Esophagus (tissue), 2 donors: ENCODE results near the gene RALGAPA1. TPM values are rescaled to one million over a fixed set of nuclear protein-coding genes. Genes with fewer than 3 reads are reported as not detected.
"Not testable (repeated sequence)": the region's sequence is repeated elsewhere in the genome, so short reads cannot be mapped to it uniquely, and the experiment has no call there.

Experiments
- H3K27ac ChIP-seq, 2 donors: one replicate each; pipeline ENCODE4 v1.5.1; 2013; ENCODE audit warnings: low read depth in 2 of 2, mild to moderate bottlenecking in 2 of 2, inconsistent platforms in 1 of 2, low read length in 1 of 2, moderate library complexity in 1 of 2
- H3K27me3 ChIP-seq, 2 donors: one replicate each; pipeline ENCODE4 v1.6.1; 2013; ENCODE audit warnings: low read length in 2 of 2, control low read depth in 1 of 2, mild to moderate bottlenecking in 1 of 2; ENCODE audit not compliant: insufficient read depth in 2 of 2, control insufficient read depth in 1 of 2
- H3K36me3 ChIP-seq, 2 donors: one replicate each; pipeline ENCODE4 v1.6.1; 2013; ENCODE audit warnings: low read length in 1 of 2; ENCODE audit not compliant: control insufficient read depth in 2 of 2, insufficient read depth in 2 of 2
- H3K4me1 ChIP-seq, 2 donors: one replicate each; pipeline ENCODE4 v1.6.1; 2013; ENCODE audit warnings: low read length in 1 of 2; ENCODE audit not compliant: control insufficient read depth in 2 of 2, insufficient read depth in 2 of 2
- H3K4me3 ChIP-seq, 2 donors: one replicate each; pipeline ENCODE4 v1.5.1; 2013; ENCODE audit warnings: low read length in 2 of 2, mild to moderate bottlenecking in 2 of 2, low read depth in 1 of 2, moderate library complexity in 1 of 2
- H3K9me3 ChIP-seq, 2 donors: one replicate each; pipeline ENCODE4 v1.6.1; 2013; ENCODE audit warnings: mild to moderate bottlenecking in 2 of 2, low read depth in 1 of 2, low read length in 1 of 2, moderate library complexity in 1 of 2; ENCODE audit not compliant: control insufficient read depth in 2 of 2, insufficient read depth in 1 of 2
- WGBS, 2 donors: extraction: QIAGEN DNeasy Blood & Tissue Kit; methylation state at CpG; one replicate each; pipeline ENCODE4 v1.1.7; 2013; 5-methylcytosine and 5-hydroxymethylcytosine counted together
- polyA plus RNA-seq, 2 donors: library from polyadenylated mRNA; stranded (reverse); fragments of 200-250 nt; gene quantifications; one replicate each; pipeline ENCODE4 v1.2.3, GENCODE V29; 2013
- donor health status: healthy with polysubstance abuse.
- donor health status: Bipolar disorder and iron deficiency.

Gene RALGAPA1
- polyA plus RNA-seq, 2 donors: 10.5 to 20.3 TPM

DNA sequence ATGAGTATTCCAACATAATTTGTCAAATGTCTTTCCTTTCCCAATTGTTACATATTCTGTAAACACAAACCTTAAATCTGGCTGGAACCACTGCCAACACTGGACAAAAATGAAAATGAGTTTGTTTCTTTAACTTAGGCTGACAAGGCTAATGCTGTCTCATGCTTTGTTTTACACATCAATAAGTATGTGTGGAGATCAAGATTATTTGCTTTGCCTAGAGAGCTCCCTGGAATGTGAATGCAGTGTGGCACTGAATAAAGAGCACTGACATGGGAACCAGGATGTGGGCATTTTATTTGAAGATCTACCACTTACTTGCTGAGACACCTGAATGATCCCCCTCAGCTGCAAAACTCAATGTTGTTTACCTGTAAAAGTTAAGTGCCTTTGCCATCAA, 61.7 kb downstream of the RALGAPA1 start:
- Histone ChIP-seq H3K27me3 (no peaks in the 10 kb centered on the region), H3K4me1 (no peaks in the 10 kb centered on the region), H3K4me3 (no peak overlapping the region), H3K27ac (no peak overlapping the region), H3K9me3 (no peaks in the 10 kb centered on the region), H3K36me3 (peaks cover 0 to 3% of the 10 kb centered on the region in 2 donors)

DNA sequence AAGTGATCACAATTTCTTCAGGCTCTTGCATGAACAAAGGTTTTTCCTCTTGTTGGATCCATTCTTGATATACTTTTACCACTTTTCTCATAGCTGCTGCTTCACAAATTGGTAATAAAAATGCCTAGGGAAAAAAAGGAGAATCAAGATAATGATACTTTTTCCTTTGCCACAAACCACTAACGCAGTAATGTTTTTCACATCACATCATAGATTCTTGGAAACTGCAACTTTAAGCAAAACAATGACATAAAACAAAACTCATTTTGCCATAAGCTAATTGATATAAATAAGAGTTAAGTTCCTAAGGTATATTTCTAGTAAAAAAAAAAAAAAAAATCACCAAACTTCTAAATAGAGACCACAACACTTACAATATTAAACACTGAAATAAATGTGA, 66.7 kb downstream of the RALGAPA1 start:
- H3K36me3 ChIP-seq: peaks cover 0 to 2% of the 10 kb centered on the region in 2 donors
- WGBS, 2 donors: 90 to 91% methylated on average over 1 of the region's 1 CpG
- H3K4me3 ChIP-seq: no peak overlapping the region
- H3K27ac ChIP-seq: no peak overlapping the region
- H3K4me1 ChIP-seq: no peaks in the 10 kb centered on the region
- H3K27me3 ChIP-seq: no peaks in the 10 kb centered on the region
- H3K9me3 ChIP-seq: no peaks in the 10 kb centered on the region

DNA sequence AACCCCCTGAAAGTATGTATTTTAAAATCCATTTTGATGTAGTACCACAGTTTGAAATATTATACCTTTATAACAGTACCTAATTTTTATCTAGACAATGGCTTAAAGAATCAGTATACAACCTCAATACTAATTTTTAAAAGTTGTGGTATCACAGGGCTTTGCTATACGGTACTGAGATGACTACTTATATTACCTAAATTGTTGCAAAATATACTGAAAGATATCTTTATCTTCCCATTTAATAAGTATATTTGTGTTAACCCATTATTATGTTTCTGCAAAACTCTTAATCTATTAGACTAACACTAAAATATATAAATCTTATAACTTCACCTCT, 67.1 kb downstream of the RALGAPA1 start:
- 87 to 88% methylated on average over 1 of the region's 1 CpG for WGBS, 2 donors
- H3K27me3 ChIP-seq: no peaks in the 10 kb centered on the region
- H3K36me3 ChIP-seq: no peaks in the 10 kb centered on the region

DNA sequence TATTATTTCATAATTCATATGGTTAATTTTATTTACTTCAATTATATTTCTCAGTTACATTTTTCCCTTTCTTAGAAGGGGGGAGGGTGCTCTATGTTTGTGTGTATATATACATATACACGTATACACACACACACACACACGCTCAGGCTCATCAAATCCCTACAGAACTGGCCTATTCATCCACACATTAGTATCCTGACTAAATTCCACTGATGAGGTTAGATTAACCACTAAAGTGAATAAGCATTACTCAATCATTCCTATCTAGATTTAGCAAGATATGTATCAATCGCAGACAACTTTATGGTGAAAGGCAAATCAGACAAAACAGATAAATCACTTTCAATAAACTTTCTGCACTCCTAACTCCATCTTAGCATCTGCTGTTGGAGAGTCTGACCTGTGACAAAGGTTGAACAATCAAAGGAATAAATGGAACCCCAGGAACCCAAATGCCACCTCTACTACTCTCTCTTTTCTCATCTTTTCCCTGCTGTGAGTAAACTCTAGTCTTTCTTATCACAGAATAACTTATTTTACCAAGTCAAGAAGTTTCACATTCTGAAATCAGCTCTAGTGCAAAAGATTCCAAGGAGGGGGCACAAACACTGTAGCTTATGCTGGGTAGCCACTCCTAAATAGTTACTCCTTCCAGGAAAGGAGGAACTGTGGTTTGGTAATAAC, 67.6 kb downstream of the RALGAPA1 start:
- Histone ChIP-seq H3K27ac (no peak overlapping the region), H3K4me1 (no peaks in the 10 kb centered on the region), H3K27me3 (no peaks in the 10 kb centered on the region), H3K4me3 (no peak overlapping the region), H3K9me3 (no peaks in the 10 kb centered on the region), H3K36me3 (no peaks in the 10 kb centered on the region)
- 93 to 95% methylated on average over 3 of the region's 3 CpGs for WGBS, 2 donors

More for the DNA sequence above, 67.1 kb downstream of the RALGAPA1 start:
- H3K9me3 ChIP-seq: no peaks in the 10 kb centered on the region
- no peak overlapping the region for H3K4me3 ChIP-seq
- no peak overlapping the region for H3K27ac ChIP-seq
- no peaks in the 10 kb centered on the region for H3K4me1 ChIP-seq

DNA sequence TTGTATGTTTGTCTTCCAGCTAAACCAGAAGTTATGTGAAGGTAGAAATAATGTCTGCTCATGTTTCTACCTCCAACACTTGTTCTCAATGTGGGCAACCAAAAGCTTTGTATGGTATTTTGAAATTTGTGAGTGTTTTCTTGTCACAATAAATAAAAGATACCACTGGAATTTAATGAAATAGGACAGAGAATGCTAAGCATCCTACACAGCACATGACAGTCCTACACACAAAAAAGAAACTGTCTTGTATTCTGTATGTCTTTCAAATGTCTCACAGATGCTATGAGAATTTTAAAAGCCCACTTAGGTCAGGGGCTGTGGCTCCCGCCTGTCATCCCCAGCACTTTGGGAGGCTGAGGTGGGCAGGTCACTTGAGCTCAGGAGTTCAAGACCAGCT, 68.9 kb downstream of the RALGAPA1 start:
- no peaks in the 10 kb centered on the region for H3K4me1 ChIP-seq
- H3K27ac ChIP-seq: no peak overlapping the region
- WGBS, 2 donors: 97 to 98% methylated on average over 1 of the region's 1 CpG
- no peaks in the 10 kb centered on the region for H3K9me3 ChIP-seq
- H3K4me3 ChIP-seq: no peak overlapping the region
- no peaks in the 10 kb centered on the region for H3K27me3 ChIP-seq
- peaks cover 0 to 2% of the 10 kb centered on the region in 2 donors for H3K36me3 ChIP-seq

DNA sequence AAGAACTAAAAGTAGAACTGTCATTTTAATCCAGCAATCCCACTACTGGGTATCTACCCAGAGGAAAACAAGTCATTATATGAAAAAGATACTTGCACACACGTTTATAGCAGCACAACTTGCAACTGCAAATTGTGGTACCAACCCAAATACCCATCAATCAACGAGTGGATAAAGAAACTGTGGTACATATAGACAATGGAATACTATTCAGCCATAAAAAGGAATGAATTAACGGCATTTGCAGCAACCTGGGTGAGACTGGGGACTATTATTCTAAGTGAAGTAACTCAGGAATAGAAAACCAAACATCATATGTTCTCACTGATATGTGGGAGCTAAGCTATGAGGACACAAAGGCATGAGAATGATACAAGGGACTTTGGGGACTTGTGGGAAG, 73.9 kb downstream of the RALGAPA1 start:
- H3K4me3 ChIP-seq, H3K27me3 ChIP-seq, H3K27ac ChIP-seq, H3K36me3 ChIP-seq, H3K4me1 ChIP-seq, H3K9me3 ChIP-seq: not testable (repeated sequence)
- 93 to 94% methylated on average over 3 of the region's 3 CpGs for WGBS, 2 donors

DNA sequence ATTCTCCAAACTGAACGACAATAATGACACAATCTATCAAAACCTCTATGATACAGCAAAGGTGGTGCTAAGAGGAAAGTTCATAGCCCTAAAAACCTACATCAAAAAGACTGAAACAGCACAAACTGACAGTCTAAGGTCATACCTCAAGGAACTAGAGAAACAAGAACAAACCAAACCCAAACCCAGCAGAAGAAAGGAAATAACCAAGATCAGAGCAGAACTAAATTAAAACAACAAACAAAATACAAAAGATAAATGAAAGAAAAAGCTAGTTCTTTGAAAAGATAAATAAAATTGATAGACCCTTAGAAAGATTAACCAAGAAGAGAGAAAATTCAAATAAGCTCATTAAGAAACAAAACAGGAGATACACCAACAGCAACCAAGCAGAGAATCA, 75.6 kb downstream of the RALGAPA1 start:
- H3K36me3 ChIP-seq: not testable (repeated sequence)
- 85 to 92% methylated on average over 1 of the region's 1 CpG for WGBS, 2 donors

DNA sequence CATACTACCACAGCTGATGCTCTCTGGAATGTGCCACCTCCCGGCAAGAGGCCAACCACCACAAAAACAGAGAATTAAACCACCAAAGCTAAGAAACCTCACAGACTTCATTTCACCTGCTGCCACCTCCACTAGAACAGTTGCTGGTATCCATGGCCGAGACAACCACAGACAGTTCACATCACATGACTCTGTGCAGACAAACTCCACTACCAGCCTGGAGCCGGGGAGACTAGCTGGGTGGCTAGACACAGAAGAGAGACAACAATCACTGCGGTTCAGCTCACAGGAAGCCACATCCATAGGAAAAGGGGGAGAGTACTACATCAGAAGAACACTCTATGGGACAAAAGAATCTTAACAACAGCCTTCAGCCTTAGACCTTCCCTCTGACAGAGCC, 78.2 kb downstream of the RALGAPA1 start:
- no peak overlapping the region for H3K4me3 ChIP-seq
- no peak overlapping the region for H3K27ac ChIP-seq
- peaks cover 0 to 6% of the 10 kb centered on the region in 2 donors for H3K36me3 ChIP-seq
- 94 to 97% methylated on average over 4 of the region's 4 CpGs for WGBS, 2 donors
- H3K9me3 ChIP-seq: no peaks in the 10 kb centered on the region
- no peaks in the 10 kb centered on the region for H3K27me3 ChIP-seq
- peaks cover 0 to 2% of the 10 kb centered on the region in 2 donors for H3K4me1 ChIP-seq

More for the DNA sequence above, 75.6 kb downstream of the RALGAPA1 start:
- H3K27ac ChIP-seq, H3K4me3 ChIP-seq, H3K9me3 ChIP-seq, H3K27me3 ChIP-seq, H3K4me1 ChIP-seq: not testable (repeated sequence)

DNA sequence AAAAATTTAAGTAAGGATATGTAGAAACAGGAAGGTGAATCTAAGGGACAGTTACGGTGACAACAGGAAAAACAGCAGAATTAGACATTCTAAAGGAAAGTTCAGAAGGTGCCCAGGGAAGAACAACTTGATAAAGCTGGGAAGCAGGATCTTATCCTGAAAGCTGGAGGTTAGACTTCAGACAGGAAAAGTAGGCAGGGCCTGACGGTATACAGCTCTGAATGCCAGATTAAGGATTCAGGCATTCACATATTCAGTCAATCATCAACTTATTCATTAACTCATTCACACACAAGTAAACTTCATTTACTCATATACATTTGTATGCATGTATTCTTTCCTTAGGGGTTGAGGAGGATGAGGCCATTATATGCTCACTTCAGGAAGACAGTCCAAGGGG, 81.3 kb downstream of the RALGAPA1 start:
- no peaks in the 10 kb centered on the region for H3K27me3 ChIP-seq
- no peaks in the 10 kb centered on the region for H3K9me3 ChIP-seq
- no peak overlapping the region for H3K4me3 ChIP-seq
- WGBS, 2 donors: 82 to 88% methylated on average over 2 of the region's 2 CpGs
- no peak overlapping the region for H3K27ac ChIP-seq
- H3K4me1 ChIP-seq: peaks cover 0 to 2% of the 10 kb centered on the region in 2 donors
- peaks cover 0 to 4% of the 10 kb centered on the region in 2 donors for H3K36me3 ChIP-seq

DNA sequence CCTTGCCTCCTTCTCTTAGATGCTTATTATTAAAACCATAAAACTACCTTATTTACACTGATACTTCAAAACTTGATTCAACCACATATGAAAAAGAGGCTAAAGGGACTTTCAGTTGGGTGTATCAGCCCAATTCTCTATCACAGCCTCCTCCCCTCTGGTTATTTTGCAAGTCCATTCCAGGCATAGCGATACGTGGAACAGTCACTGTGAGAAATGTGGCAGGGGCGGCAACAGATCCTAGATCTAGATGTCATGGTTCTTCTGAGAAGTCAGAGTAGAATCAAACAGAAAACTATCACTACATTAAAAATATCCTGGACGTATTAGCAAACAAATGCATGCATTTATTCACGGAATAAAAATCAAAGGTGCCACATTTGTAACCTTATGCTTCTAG, 83.2 kb downstream of the RALGAPA1 start:
- no peaks in the 10 kb centered on the region for H3K27me3 ChIP-seq

More for the DNA sequence above, 83.2 kb downstream of the RALGAPA1 start:
- no peak overlapping the region for H3K27ac ChIP-seq
- peaks cover 0 to 4% of the 10 kb centered on the region in 2 donors for H3K36me3 ChIP-seq
- no peaks in the 10 kb centered on the region for H3K9me3 ChIP-seq
- WGBS, 2 donors: 95 to 98% methylated on average over 5 of the region's 5 CpGs
- H3K4me3 ChIP-seq: no peak overlapping the region
- peaks cover 0 to 2% of the 10 kb centered on the region in 2 donors for H3K4me1 ChIP-seq
